ENCODE measurements around the gene NREP.

Gene NREP

DNA sequence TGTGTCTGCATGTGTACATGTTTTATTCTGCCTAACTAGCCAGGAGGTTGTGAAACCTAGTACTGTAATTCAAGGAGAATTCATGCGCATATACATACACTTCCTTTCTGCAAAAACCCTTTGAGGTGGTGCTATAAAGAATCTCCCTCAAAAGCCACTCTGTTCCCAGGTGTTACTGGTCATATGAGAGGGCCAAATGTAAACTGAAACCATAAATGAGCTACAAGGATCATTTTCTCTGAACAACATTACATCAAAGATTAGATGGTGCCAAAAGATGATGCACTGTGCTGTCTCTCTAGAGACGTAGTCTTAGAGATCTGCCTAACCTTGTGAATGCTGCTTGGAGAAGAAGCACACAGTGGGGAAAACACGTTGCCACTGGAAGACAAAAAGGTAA is 15.7 kb downstream of the NREP start:
- H3K27me3 ChIP-seq (ENCODE audit: insufficient read depth, low read length, poor library complexity) = no peaks in the 10 kb centered on the region
- H3K9ac ChIP-seq (ENCODE audit: low read depth, low read length) = peak overlapping the region; percentile 65
- H3K36me3 ChIP-seq (ENCODE audit: insufficient read depth, low read length) = peaks cover 29% of the 10 kb centered on the region
- H2AFZ ChIP-seq (ENCODE audit: low read depth, low read length) = no peak overlapping the region; the same call in 1 of the 2 replicates
- H3K4me3 ChIP-seq (ENCODE audit: low read depth in 1 of 2, low read length in 2 of 2) = peak overlapping the region in 1 of 2 experiments; percentile 53; a peak in 2 of 4 replicates
- peaks cover 14% of the 10 kb centered on the region; the same call in 1 of the 2 replicates for H4K20me1 ChIP-seq (ENCODE audit: insufficient read depth, low read length)
- H3K4me1 ChIP-seq (ENCODE audit: insufficient read depth, low read length) = peaks cover 77% of the 10 kb centered on the region
- no peak for DNase-seq
- TF ChIP-seq CTCF (IDR thresholded peaks at IDR 0.05; ENCODE audit: borderline replicate concordance, extremely low read depth, low read length, poor library complexity, severe bottlenecking) (no peak), EZH2 (IDR thresholded peaks at IDR 0.05; ENCODE audit: borderline replicate concordance, low read depth, low read length, severe bottlenecking) (no peak)
- H3K4me2 ChIP-seq (ENCODE audit: insufficient read depth, low read length) = peak overlapping the region; percentile 74
- H3K79me2 ChIP-seq (ENCODE audit: insufficient read depth, low read length) = peaks cover 100% of the 10 kb centered on the region
- ATAC-seq (ENCODE audit: insufficient read depth, low read depth) = peak; percentile 83
- H3K27ac ChIP-seq (ENCODE audit: low read length) = peak overlapping the region; percentile 96
- H3K9me3 ChIP-seq (ENCODE audit: insufficient read depth, low read length, severe bottlenecking) = no peaks in the 10 kb centered on the region

DNA sequence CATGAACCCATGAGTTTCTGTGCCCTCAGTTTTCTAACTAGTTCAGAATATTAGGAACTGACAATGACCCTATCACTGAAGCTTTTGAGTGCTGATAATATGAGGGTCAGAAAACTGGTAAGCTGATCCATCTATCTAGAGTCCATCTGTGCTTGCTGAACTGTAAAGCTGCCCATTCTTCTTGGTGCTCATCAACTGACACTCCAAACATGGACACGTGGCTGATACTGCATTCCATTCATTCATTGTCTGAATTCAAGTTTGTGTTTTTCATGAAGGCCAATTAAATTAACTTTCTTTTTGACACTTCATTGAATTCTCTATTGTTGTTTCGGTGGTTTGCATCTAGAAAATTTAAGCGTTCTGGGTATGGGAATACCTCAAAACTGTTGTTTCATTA is 17.6 kb downstream of the NREP start:
- DNase-seq (no peak), ATAC-seq (ENCODE audit: insufficient read depth, low read depth) (no peak)
- Histone ChIP-seq H2AFZ (ENCODE audit: low read depth, low read length) (no peak overlapping the region), H3K9ac (ENCODE audit: low read depth, low read length) (no peak overlapping the region), H3K4me1 (ENCODE audit: insufficient read depth, low read length) (peaks cover 59% of the 10 kb centered on the region), H3K79me2 (ENCODE audit: insufficient read depth, low read length) (peaks cover 100% of the 10 kb centered on the region), H3K36me3 (ENCODE audit: insufficient read depth, low read length) (peaks cover 47% of the 10 kb centered on the region), H3K9me3 (ENCODE audit: insufficient read depth, low read length, severe bottlenecking) (no peaks in the 10 kb centered on the region), H3K4me3 (ENCODE audit: low read depth in 1 of 2, low read length in 2 of 2) (no peak overlapping the region), H3K4me2 (ENCODE audit: insufficient read depth, low read length) (peak overlapping the region; percentile 1; the same call in 1 of the 2 replicates), H3K27ac (ENCODE audit: low read length) (peak overlapping the region; percentile 45), H3K27me3 (ENCODE audit: insufficient read depth, low read length, poor library complexity) (no peaks in the 10 kb centered on the region), H4K20me1 (ENCODE audit: insufficient read depth, low read length) (peaks cover 14% of the 10 kb centered on the region; the same call in 1 of the 2 replicates)
- TF ChIP-seq EZH2 (IDR thresholded peaks at IDR 0.05; ENCODE audit: borderline replicate concordance, low read depth, low read length, severe bottlenecking) = no peak
- TF ChIP-seq CTCF (IDR thresholded peaks at IDR 0.05; ENCODE audit: borderline replicate concordance, extremely low read depth, low read length, poor library complexity, severe bottlenecking) = no peak

- Histone ChIP-seq H3K79me2 (ENCODE audit: insufficient read depth, low read length) (peaks cover 100% of the 10 kb centered on the region), H3K4me1 (ENCODE audit: insufficient read depth, low read length) (peaks cover 50% of the 10 kb centered on the region), H3K27me3 (ENCODE audit: insufficient read depth, low read length, poor library complexity) (no peaks in the 10 kb centered on the region), H3K4me2 (ENCODE audit: insufficient read depth, low read length) (no peak overlapping the region), H4K20me1 (ENCODE audit: insufficient read depth, low read length) (peaks cover 14% of the 10 kb centered on the region; the same call in 1 of the 2 replicates), H3K9me3 (ENCODE audit: insufficient read depth, low read length, severe bottlenecking) (no peaks in the 10 kb centered on the region), H3K9ac (ENCODE audit: low read depth, low read length) (no peak overlapping the region), H3K4me3 (ENCODE audit: low read depth in 1 of 2, low read length in 2 of 2) (no peak overlapping the region), H3K27ac (ENCODE audit: low read length) (peak overlapping the region; percentile 17), H2AFZ (ENCODE audit: low read depth, low read length) (no peak overlapping the region), H3K36me3 (ENCODE audit: insufficient read depth, low read length) (peaks cover 60% of the 10 kb centered on the region)
- TF ChIP-seq EZH2 (IDR thresholded peaks at IDR 0.05; ENCODE audit: borderline replicate concordance, low read depth, low read length, severe bottlenecking) = no peak
- no peak for TF ChIP-seq CTCF (IDR thresholded peaks at IDR 0.05; ENCODE audit: borderline replicate concordance, extremely low read depth, low read length, poor library complexity, severe bottlenecking)
- ATAC-seq (ENCODE audit: insufficient read depth, low read depth) (no peak), DNase-seq (no peak)
These were observed 18.9 kb downstream of the NREP start for GRCh38 chr5:111738118-111738517.
